NT2/D1 (cell line): ENCODE measurements around the gene CHCHD6.

Source experiments
- YY1 ChIP-seq: IDR thresholded peaks from 2 replicates; pipeline ENCODE4 v1.6.1; 2011; ENCODE audit not compliant: insufficient read length, insufficient read depth
- ZNF274 ChIP-seq: IDR thresholded peaks from 2 replicates; pipeline ENCODE4 v1.6.1; 2011; ENCODE audit warnings: mild to moderate bottlenecking, low read depth, low read length

GRCh38 chr3:126959136-126959920 is 255.3 kb downstream of the CHCHD6 start:
- TF ChIP-seq ZNF274: no peak
- no peak for TF ChIP-seq YY1
